SK-N-SH (cell line): ENCODE measurements around the gene LRRC8D.

ENCODE experiments used
- ELF1 ChIP-seq: IDR thresholded peaks from 2 replicates; pipeline ENCODE4 v1.4.0; 2012
- EP300 ChIP-seq, 2 experiments: IDR thresholded peaks; 2 replicates each; pipeline versions ENCODE4 v1.4.0 to v1.6.1; 2012; ENCODE audit warnings: borderline replicate concordance in 1 of 2, low read depth in 1 of 2, low read length in 1 of 2
- EZH2phosphoT487 ChIP-seq: fragments of 200-600 bp; sonication (generic); IDR thresholded peaks from 2 replicates; pipeline ENCODE4 v1.6.1; 2017; ENCODE audit warnings: low read depth, mixed run types, mild to moderate bottlenecking, antibody characterized with exemption, moderate library complexity, borderline replicate concordance
- FOSL2 ChIP-seq: IDR thresholded peaks from 2 replicates; pipeline ENCODE4 v1.4.0; 2012; ENCODE audit warnings: low read depth, mild to moderate bottlenecking, moderate library complexity, borderline replicate concordance
- MXI1 ChIP-seq: IDR thresholded peaks from 2 replicates; pipeline ENCODE4 v1.6.1; 2012; ENCODE audit warnings: mild to moderate bottlenecking, low read depth, low read length, improper control_type of control experiment
- POLR2AphosphoS5 ChIP-seq: IDR thresholded peaks from 2 replicates; pipeline ENCODE4 v1.6.1; 2012; ENCODE audit warnings: low read depth, low read length
- RAD21 ChIP-seq: IDR thresholded peaks from 2 replicates; pipeline ENCODE4 v1.6.1; 2012; ENCODE audit warnings: mild to moderate bottlenecking, low read length
- RXRA ChIP-seq: IDR thresholded peaks from 2 replicates; pipeline ENCODE4 v1.4.0; 2012; ENCODE audit warnings: low read depth, mild to moderate bottlenecking, borderline replicate concordance
- SIN3A ChIP-seq: IDR thresholded peaks from 2 replicates; pipeline ENCODE4 v1.6.1; 2012; ENCODE audit warnings: low read depth, mild to moderate bottlenecking, low read length, moderate library complexity, borderline replicate concordance
- SMC3 ChIP-seq: IDR thresholded peaks from 2 replicates; pipeline ENCODE4 v1.6.1; 2012; ENCODE audit warnings: low read depth, low read length, improper control_type of control experiment
- TCF12 ChIP-seq: IDR thresholded peaks from 2 replicates; pipeline ENCODE4 v1.4.0; 2012
- TF ChIP-seq, protein P1 (sequence below): fragments of 200-600 bp; sonication (generic); IDR thresholded peaks from 2 replicates; pipeline ENCODE4 v1.6.1; 2017; ENCODE audit warnings: antibody characterized with exemption, mild to moderate bottlenecking, moderate library complexity

DNA sequence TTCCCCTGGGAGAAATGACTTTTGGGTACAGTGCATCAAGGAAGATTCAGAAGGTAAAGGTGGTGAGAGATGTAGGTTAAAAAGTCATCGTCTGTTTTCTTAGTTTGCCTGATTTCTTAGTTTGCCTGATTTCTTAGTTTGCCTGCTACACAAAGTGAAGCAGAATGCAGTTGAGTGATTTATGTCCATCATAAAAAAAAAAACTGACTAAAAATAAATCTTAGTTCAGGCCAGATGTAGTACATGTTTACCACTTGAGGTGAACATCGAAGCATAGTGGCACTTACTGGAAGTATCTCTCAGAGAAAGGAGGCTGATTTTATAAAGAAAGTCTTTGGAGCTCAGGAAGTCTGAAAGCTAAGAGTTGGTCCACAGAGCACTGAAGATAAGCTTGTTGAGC is 79.5 kb downstream of the LRRC8D start:
- TF ChIP-seq, protein P1, sequence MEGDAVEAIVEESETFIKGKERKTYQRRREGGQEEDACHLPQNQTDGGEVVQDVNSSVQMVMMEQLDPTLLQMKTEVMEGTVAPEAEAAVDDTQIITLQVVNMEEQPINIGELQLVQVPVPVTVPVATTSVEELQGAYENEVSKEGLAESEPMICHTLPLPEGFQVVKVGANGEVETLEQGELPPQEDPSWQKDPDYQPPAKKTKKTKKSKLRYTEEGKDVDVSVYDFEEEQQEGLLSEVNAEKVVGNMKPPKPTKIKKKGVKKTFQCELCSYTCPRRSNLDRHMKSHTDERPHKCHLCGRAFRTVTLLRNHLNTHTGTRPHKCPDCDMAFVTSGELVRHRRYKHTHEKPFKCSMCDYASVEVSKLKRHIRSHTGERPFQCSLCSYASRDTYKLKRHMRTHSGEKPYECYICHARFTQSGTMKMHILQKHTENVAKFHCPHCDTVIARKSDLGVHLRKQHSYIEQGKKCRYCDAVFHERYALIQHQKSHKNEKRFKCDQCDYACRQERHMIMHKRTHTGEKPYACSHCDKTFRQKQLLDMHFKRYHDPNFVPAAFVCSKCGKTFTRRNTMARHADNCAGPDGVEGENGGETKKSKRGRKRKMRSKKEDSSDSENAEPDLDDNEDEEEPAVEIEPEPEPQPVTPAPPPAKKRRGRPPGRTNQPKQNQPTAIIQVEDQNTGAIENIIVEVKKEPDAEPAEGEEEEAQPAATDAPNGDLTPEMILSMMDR = no peak
- TF ChIP-seq RAD21 (no peak), TCF12 (no peak), ELF1 (no peak), POLR2AphosphoS5 (no peak), SMC3 (no peak), FOSL2 (no peak), EZH2phosphoT487 (no peak), SIN3A (no peak), EP300 (IDR thresholded peaks at IDR 0.05; ENCODE audit: borderline replicate concordance in 1 of 2, low read depth in 1 of 2, low read length in 1 of 2) (no peak), MXI1 (no peak), RXRA (no peak)
